ENCODE data around the gene TNRC18.

The TNRC18 gene

GRCh38 chr7:5450549-5451327, 27.1 kb upstream of the TNRC18 start:
- no peak for DNase-seq (ENCODE audit: low read depth in 1 of 2, low spot score in 1 of 2)

GRCh38 chr7:5448378-5449037, 24.9 kb upstream of the TNRC18 start:
- DNase-seq (ENCODE audit: low read depth in 1 of 2, low spot score in 1 of 2) = no peak

DNA sequence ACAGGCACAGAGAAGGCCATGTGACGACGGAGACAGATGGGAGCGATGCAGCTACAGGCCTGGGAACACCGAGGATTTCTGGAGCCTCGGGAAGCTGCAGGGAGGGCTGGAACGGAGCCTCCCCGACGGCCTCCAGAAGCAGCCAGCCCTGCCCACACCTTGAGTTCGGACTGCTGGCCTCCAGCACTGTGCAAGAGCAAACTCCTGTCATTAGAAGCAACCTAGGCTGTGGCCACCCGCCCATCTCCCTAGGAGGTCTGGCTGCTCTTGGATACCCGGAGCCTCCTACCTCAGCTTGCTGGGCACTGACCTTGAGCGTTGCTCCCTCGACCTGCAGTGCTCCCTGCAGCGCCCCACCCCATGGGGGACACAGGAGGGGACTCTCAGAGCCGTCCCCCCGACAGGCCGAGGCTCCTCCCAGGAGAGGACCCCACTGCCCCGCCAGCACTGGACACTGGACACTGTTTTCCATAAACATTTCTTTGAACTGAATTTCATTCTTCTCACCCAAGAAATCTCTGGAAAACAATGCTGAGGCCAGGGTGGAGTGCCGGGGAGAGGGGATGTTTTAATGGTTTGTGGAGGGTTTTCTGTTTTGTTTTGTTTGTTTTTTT, 22.5 kb upstream of the TNRC18 start:
- DNase-seq (ENCODE audit: low read depth in 1 of 2, low spot score in 1 of 2) = no peak

DNA sequence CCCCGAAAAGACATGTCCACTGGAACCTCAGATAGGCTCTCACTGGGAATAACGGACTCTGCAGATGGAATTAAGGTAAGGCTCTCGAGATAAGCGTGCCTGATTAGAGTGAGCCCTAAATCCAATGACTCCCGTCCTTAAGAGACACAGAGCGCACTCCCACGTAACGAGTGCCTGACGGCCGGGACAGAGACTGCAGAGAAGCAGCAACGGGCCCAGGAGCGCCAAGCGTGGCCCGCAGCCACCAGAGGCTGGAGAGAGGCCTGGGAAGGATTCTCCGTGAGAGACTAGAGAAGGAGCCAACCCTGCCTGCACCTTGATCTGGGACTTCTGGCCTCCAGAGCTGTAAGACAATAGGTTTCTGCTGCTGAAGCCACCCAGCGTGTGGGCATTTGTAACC, 20.0 kb upstream of the TNRC18 start:
- DNase-seq (ENCODE audit: low read depth in 1 of 2, low spot score in 1 of 2) = no peak

DNA sequence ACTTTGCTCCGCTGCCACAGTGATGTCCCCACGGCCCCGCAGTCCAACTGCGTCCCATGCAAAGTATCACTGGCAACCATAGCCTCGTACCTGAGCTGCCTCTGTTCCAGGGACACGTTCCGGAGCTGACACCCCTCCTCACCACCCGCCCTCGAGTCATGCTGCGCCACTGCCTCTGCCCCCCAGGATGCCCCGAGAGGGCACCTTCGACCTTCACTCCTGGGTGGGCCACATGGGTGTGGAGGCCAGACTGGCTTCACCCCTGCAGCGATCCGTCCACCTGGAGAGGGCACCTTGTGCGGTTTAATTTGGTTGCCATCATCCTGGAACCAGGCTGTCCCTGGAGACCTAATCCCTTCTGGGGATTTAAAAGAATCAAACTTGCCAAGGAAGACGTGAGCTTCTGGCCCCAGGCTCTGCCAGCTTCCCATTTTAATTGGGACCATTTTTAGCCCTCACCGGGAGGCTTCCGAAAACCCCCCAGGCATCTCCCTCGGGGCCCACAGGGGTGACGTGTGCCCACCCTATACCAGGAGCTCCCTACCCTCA, 19.2 kb upstream of the TNRC18 start:
- no peak for DNase-seq (ENCODE audit: low read depth in 1 of 2, low spot score in 1 of 2)

DNA sequence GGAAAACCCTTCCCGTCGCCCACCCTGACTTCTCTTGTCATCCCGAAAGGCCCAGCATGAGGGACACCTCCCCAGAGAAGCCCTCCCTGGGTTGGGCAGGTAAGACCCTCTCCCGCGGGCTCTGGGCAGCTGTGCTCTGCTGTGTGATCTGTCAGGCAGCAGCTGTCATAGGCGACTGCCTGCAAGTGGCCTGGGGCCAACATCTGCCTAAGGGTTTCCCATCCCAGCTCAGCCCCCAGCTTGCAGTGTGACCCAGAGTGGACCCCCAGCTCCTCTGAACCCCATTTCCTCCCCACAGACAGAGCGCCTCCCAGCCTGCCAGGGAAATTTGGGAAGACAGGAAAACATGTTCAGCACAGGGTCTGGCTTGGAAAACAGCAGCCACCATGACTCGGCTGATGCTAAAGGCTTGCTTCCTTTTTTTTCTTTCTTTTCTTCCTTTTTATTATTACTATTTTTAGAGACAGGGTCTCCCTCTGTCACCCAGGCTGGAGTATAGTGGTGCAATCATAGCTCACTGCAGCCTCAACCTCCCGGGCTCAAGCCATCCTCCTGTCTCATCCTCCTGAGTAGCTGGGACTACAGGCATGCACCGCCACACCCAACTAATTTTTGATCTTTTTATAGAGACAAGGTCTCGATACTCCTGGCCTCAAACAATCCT, 18.3 kb upstream of the TNRC18 start:
- DNase-seq (ENCODE audit: low read depth in 1 of 2, low spot score in 1 of 2) = no peak

DNA sequence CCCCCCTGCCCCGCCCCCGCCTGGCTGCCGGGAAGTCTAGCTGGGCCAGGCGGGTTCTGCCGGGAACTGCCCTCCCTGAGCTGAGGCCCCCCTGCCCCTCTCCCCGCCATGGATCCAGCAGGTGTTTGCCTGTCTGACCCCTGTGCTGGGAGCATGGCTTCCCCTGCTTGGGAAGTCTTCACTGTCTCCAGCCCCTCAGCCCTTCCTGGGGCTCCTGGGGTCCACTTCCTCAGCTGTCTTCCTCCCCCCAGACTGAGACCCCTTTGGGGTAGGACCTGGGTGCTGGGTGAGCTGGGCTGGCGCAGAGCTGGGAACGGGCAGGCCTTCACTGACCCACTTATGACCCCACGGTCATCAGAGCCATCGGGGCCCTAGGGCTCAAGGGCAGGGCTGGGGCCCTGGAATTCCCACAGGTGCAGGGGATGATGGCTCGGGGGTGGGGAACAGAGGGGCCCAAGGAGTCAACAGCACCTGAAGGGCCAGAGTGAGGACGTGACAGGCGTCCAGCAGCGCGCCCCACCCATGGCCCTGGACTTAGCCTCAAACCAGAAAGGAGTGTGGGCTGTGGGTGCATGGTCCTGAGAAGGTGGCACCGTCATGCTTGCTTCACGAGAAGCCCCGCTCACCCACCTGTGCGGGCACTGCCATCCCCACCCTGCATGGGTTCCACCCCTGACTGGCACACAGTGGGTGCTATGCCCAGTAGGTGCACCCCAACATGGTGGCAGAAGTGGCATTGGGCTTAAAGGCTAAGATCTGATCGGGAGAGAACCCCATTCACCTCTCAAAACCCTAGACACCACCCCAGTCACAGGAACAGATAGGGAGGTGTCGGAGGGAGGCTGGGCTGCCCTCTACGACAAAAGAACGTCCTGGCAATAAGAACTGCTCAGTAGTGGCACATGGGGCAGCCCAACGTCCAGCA, 16.2 kb upstream of the TNRC18 start:
- DNase-seq (ENCODE audit: low read depth in 1 of 2, low spot score in 1 of 2) = no peak

GRCh38 chr7:5439209-5439571, 15.6 kb upstream of the TNRC18 start:
- no peak for DNase-seq (ENCODE audit: low read depth in 1 of 2, low spot score in 1 of 2)

DNA sequence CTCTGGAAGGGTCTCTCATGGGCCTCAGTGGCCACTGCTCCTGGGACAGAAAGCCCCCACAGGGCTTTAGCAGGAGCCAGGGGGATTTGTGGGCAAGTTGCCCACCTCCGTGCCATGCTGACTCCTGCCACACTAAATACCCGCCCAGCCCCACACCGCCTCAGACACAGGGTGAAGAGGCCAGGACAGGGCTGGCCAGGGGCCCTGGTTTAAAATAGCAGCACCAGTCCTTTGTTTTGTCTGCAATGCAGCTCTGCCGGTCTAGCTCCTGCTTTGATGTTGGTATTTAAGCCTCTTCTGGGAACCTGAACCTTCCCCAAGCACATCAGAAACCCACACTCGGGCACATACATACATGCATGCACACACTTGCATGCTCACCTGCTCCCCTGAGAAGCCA, 14.4 kb upstream of the TNRC18 start:
- no peak for DNase-seq (ENCODE audit: low read depth in 1 of 2, low spot score in 1 of 2)

DNA sequence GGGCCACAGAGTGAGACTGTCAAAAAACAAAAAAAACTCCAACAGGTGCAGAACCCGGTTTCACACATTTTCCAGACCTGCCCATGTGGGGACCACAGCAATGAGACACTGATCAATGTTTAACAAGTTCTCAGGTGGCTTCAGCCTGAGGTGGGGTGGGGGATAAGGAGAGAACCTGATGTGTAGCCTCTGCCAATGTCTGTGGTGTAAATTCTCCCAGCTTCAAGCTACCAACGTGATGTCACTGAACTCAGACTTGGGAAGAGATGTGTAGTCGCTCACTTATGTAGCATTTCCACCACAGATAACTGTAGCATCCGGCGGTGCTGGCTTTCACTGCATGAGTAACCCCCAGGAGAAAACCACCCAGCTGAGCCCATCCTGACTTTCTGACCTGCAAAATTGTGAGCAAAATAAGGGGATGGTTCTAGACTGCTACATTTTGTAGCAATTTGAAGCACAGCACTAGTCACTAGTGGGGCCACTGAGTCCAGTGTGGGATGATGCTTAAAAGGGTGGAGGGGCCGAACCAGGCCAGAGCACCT, 13.8 kb upstream of the TNRC18 start:
- no peak for DNase-seq (ENCODE audit: low read depth in 1 of 2, low spot score in 1 of 2)

DNA sequence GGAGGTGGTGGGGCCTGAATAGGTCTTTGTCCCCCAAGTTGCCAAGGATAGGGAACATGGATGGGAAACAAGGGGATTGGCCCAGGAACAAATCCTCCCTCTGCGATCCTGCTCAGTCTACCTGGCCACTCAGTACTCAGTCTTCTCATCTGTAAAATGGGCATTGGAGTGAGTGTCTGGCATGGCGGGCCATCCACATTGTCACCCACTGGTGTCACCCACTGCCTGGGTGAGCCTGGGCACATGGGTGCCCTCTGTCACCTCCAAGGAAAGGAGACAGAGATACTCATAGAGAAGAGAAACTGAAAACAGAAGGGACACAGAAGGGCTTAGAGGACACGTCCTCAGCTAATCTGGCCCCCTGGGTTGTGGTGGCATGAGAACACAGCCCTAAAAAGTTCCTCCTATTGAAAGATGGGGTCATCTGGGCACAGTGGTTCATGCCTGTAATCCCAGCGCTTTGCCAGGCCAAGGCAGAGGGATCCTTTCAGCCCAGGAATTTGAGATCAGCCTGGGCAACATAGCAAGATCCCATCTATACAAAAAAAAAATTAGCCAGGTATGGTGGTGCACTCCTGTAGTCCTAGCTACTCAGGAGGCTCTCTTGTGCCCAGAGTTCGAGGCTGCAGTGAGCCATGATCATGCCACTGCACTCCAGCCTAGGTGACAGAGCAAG, 12.5 kb upstream of the TNRC18 start:
- no peak for DNase-seq (ENCODE audit: low read depth in 1 of 2, low spot score in 1 of 2)

GRCh38 chr7:5435291-5436002, 11.8 kb upstream of the TNRC18 start:
- no peak for DNase-seq (ENCODE audit: low read depth in 1 of 2, low spot score in 1 of 2)

DNA sequence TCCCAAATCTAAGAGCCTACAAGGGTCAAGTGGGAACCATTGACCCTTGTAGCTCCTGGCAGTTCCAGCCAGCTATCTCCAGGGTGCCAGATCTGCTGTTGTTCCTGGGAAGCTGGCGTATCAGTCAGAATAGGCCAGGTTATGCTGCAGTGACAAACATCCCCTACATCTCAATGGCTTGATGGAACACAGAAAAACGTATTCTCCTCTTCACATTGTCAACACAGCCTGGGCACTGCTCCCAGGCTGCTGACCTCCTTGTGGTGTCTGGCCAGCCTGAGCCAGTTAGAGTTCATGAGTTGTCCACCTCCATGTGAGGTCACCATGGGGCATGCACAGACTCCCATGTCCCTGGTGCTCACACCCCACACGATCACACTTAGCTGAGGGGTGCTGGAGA, 9.5 kb upstream of the TNRC18 start:
- no peak for DNase-seq (ENCODE audit: low read depth in 1 of 2, low spot score in 1 of 2)

DNA sequence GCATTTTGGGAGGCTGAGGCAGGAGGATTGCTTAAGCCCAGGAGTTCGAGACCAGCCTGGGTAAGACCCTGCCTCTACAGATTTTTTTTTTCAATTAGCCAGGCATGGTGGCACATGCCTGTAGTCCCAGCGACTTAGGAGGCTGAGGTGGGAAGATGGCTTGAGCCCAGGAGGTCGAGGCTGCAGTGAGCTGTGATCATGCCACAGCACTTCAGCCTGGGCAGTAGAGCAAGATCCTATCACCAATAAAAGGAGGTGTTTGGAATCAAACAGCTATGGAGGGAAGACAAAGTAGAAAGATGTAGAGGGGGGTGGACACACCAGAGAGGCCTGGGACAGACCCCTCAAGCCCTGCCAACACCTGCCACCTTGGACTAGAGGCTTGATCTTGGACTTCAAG, 9.1 kb upstream of the TNRC18 start:
- DNase-seq (ENCODE audit: low read depth in 1 of 2, low spot score in 1 of 2) = no peak

DNA sequence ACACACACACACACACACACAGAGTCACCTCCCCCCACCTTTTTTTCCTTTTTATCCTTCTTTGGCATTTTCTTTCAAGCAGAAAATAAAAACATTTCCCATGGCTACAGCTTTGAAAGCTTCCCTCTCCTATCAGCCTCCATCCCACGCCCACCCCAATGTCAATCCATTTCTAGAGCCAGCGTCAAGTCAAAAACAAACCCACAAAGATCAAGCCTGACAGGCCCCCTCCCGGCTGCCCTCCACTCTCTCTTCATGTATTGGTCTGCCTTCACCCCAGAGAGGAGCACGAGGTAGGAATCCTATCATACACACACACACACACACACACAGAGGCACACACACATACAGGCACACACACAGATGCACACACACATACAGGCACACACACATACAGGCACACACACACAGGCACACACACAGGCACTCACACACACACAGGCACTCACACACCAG, 8.0 kb upstream of the TNRC18 start:
- DNase-seq (ENCODE audit: low read depth in 1 of 2, low spot score in 1 of 2) = no peak

DNA sequence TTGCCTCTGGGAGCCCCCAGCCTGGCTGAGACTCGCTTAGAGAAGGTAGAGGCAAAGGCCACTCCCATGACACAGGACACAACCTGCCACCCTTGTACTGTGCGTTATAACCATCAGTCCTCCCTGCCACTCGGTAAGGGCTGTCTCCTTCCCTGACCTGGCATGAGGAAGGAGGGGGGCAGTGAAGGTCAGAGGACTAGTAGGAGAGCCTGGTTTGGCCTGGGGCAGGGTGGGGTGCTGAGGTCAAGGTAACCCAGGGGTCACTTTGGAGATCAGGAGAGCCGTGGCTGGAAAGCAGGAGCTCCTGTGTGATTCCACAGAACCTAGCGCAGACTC, 6.9 kb upstream of the TNRC18 start:
- no peak for DNase-seq (ENCODE audit: low read depth in 1 of 2, low spot score in 1 of 2)

- DNase-seq (ENCODE audit: low read depth in 1 of 2, low spot score in 1 of 2) = no peak
These were observed 6.4 kb upstream of the TNRC18 start for GRCh38 chr7:5429857-5430611.

DNA sequence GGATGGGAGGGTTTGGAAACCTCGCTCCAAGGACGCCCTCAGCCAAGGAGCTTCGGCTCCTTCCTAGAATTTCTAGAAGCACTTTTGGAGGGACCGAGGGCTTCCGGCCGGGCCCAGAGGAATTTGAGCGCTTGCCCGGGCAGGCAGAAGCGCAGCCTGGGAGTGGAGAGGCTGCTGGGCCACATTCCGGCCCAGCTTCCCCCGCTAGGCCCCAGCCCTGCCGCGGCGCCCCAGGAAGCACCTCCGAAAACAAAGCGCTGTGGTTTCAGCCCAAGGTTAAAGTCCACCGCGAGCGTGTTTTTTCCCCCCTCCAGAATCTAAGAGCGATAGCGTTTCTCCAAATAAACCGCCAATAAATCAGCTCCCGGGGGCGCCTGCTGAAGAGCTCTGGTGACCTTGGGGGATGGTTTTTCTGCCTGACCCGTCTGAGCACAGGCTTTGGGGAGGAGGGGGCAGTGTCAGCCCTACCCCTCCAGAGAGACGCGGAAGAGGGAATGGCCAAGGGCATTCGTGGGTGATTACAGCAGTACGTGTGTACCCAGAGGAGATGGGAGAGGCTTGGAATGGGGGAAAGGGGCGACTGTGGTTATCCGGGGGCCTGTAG, 5.7 kb upstream of the TNRC18 start:
- no peak for DNase-seq (ENCODE audit: low read depth in 1 of 2, low spot score in 1 of 2)
